ENCODE measurements around the gene HPCAL1. TPM values are rescaled to one million over a fixed set of nuclear protein-coding genes. Genes with fewer than 3 reads are reported as not detected.

The HPCAL1 gene
- total RNA-seq, 2 donors from 2014 or later: 44.2 TPM

- H3K4me3 Mint-ChIP-seq: no peak overlapping the region
- H3K27ac Mint-ChIP-seq: no peak overlapping the region
- DNase-seq: no peak
- ATAC-seq: no peak
- H3K27me3 Mint-ChIP-seq: peaks cover 19% of the 10 kb centered on the region
- no peaks in the 10 kb centered on the region for H3K9me3 ChIP-seq (ENCODE audit: control insufficient read depth, low read length, poor library complexity, severe bottlenecking)
- peaks cover 3% of the 10 kb centered on the region for H3K36me3 Mint-ChIP-seq (ENCODE audit: low read depth)
- H3K4me1 Mint-ChIP-seq: no peaks in the 10 kb centered on the region
These were observed 38.0 kb upstream of the HPCAL1 start for GRCh38 chr2:10264506-10265328.

- H3K9me3 ChIP-seq (ENCODE audit: control insufficient read depth, low read length, poor library complexity, severe bottlenecking): no peaks in the 10 kb centered on the region
- no peak overlapping the region for H3K4me3 Mint-ChIP-seq
- DNase-seq: no peak
- peak overlapping the region; percentile 39 for H3K27ac Mint-ChIP-seq
- H3K4me1 Mint-ChIP-seq: peaks cover under 1% of the 10 kb centered on the region
- peaks cover 19% of the 10 kb centered on the region for H3K27me3 Mint-ChIP-seq
- peaks cover 3% of the 10 kb centered on the region for H3K36me3 Mint-ChIP-seq (ENCODE audit: low read depth)
- no peak for ATAC-seq
These were observed 37.2 kb upstream of the HPCAL1 start for GRCh38 chr2:10265329-10266132.

GRCh38 chr2:10266133-10266620 is 36.5 kb upstream of the HPCAL1 start:
- Mint-ChIP-seq H3K4me3 (no peak overlapping the region), H3K27me3 (peaks cover 16% of the 10 kb centered on the region), H3K27ac (peak overlapping the region; percentile 39), H3K4me1 (peaks cover 4% of the 10 kb centered on the region), H3K36me3 (ENCODE audit: low read depth) (peaks cover 3% of the 10 kb centered on the region)
- no peak for DNase-seq
- no peak for ATAC-seq
- no peaks in the 10 kb centered on the region for H3K9me3 ChIP-seq (ENCODE audit: control insufficient read depth, low read length, poor library complexity, severe bottlenecking)

GRCh38 chr2:10267036-10267435 is 35.7 kb upstream of the HPCAL1 start:
- DNase-seq: no peak
- H3K27ac Mint-ChIP-seq: no peak overlapping the region
- no peak for ATAC-seq
- peaks cover 3% of the 10 kb centered on the region for H3K36me3 Mint-ChIP-seq (ENCODE audit: low read depth)
- peaks cover 11% of the 10 kb centered on the region for H3K27me3 Mint-ChIP-seq
- peaks cover 4% of the 10 kb centered on the region for H3K4me1 Mint-ChIP-seq
- no peak overlapping the region for H3K4me3 Mint-ChIP-seq
- no peaks in the 10 kb centered on the region for H3K9me3 ChIP-seq (ENCODE audit: control insufficient read depth, low read length, poor library complexity, severe bottlenecking)

GRCh38 chr2:10267551-10268465 is 34.9 kb upstream of the HPCAL1 start:
- peaks cover 4% of the 10 kb centered on the region for H3K27me3 Mint-ChIP-seq
- no peak for ATAC-seq
- no peak overlapping the region for H3K4me3 Mint-ChIP-seq
- peaks cover 4% of the 10 kb centered on the region for H3K4me1 Mint-ChIP-seq
- no peak for DNase-seq
- no peak overlapping the region for H3K27ac Mint-ChIP-seq
- H3K9me3 ChIP-seq (ENCODE audit: control insufficient read depth, low read length, poor library complexity, severe bottlenecking): no peaks in the 10 kb centered on the region
- no peaks in the 10 kb centered on the region for H3K36me3 Mint-ChIP-seq (ENCODE audit: low read depth)

- DNase-seq (no peak), ATAC-seq (no peak)
- H3K27me3 Mint-ChIP-seq: peaks cover 4% of the 10 kb centered on the region
These were observed 33.4 kb upstream of the HPCAL1 start for GRCh38 chr2:10269291-10269690.

GRCh38 chr2:10269711-10270610 is 32.7 kb upstream of the HPCAL1 start:
- H3K4me3 Mint-ChIP-seq: no peak overlapping the region
- ATAC-seq (no peak), DNase-seq (no peak)
- H3K36me3 Mint-ChIP-seq (ENCODE audit: low read depth): no peaks in the 10 kb centered on the region
- H3K27ac Mint-ChIP-seq: no peak overlapping the region
- peaks cover 2% of the 10 kb centered on the region for H3K27me3 Mint-ChIP-seq
- no peaks in the 10 kb centered on the region for H3K9me3 ChIP-seq (ENCODE audit: control insufficient read depth, low read length, poor library complexity, severe bottlenecking)
- peaks cover 4% of the 10 kb centered on the region for H3K4me1 Mint-ChIP-seq

More at GRCh38 chr2:10269291-10269690, 33.4 kb upstream of the HPCAL1 start:
- no peaks in the 10 kb centered on the region for H3K36me3 Mint-ChIP-seq (ENCODE audit: low read depth)
- H3K4me3 Mint-ChIP-seq: no peak overlapping the region
- no peak overlapping the region for H3K27ac Mint-ChIP-seq
- H3K9me3 ChIP-seq (ENCODE audit: control insufficient read depth, low read length, poor library complexity, severe bottlenecking): no peaks in the 10 kb centered on the region
- H3K4me1 Mint-ChIP-seq: peaks cover 4% of the 10 kb centered on the region

GRCh38 chr2:10271509-10271908 is 31.2 kb upstream of the HPCAL1 start:
- peaks cover 4% of the 10 kb centered on the region for H3K4me1 Mint-ChIP-seq
- ATAC-seq: no peak
- no peak overlapping the region for H3K4me3 Mint-ChIP-seq
- no peak overlapping the region for H3K27ac Mint-ChIP-seq
- no peaks in the 10 kb centered on the region for H3K9me3 ChIP-seq (ENCODE audit: control insufficient read depth, low read length, poor library complexity, severe bottlenecking)
- no peak for DNase-seq
- no peaks in the 10 kb centered on the region for H3K36me3 Mint-ChIP-seq (ENCODE audit: low read depth)
- no peaks in the 10 kb centered on the region for H3K27me3 Mint-ChIP-seq

GRCh38 chr2:10271946-10272345 is 30.8 kb upstream of the HPCAL1 start:
- Mint-ChIP-seq H3K4me1 (peaks cover 4% of the 10 kb centered on the region), H3K27me3 (no peaks in the 10 kb centered on the region), H3K4me3 (no peak overlapping the region), H3K27ac (no peak overlapping the region), H3K36me3 (ENCODE audit: low read depth) (no peaks in the 10 kb centered on the region)
- no peaks in the 10 kb centered on the region for H3K9me3 ChIP-seq (ENCODE audit: control insufficient read depth, low read length, poor library complexity, severe bottlenecking)
- DNase-seq: no peak
- ATAC-seq: no peak

- Mint-ChIP-seq H3K4me1 (peaks cover 4% of the 10 kb centered on the region), H3K27ac (no peak overlapping the region), H3K4me3 (no peak overlapping the region), H3K27me3 (no peaks in the 10 kb centered on the region), H3K36me3 (ENCODE audit: low read depth) (no peaks in the 10 kb centered on the region)
- DNase-seq (no peak), ATAC-seq (no peak)
- H3K9me3 ChIP-seq (ENCODE audit: control insufficient read depth, low read length, poor library complexity, severe bottlenecking): no peaks in the 10 kb centered on the region
These were observed 30.2 kb upstream of the HPCAL1 start for GRCh38 chr2:10272464-10272863.

- no peaks in the 10 kb centered on the region for H3K9me3 ChIP-seq (ENCODE audit: control insufficient read depth, low read length, poor library complexity, severe bottlenecking)
- H3K36me3 Mint-ChIP-seq (ENCODE audit: low read depth): no peaks in the 10 kb centered on the region
- ATAC-seq (no peak), DNase-seq (no peak)
- H3K27me3 Mint-ChIP-seq: peaks cover 3% of the 10 kb centered on the region
- H3K4me3 Mint-ChIP-seq: no peak overlapping the region
- no peak overlapping the region for H3K27ac Mint-ChIP-seq
- peaks cover 8% of the 10 kb centered on the region for H3K4me1 Mint-ChIP-seq
These were observed 29.2 kb upstream of the HPCAL1 start for GRCh38 chr2:10273215-10274175.

Measured in T-helper 17 cell (primary cell).